Right kidney (tissue), 1 donor: Measurements from ENCODE around the gene PCK1.

Experiments
- DNase-seq: peaks from one replicate; pipeline ENCODE4 v3.0.0-alpha.2; 2016

PCK1 gene

GRCh38 chr20:57559658-57560553, 1.0 kb upstream of the PCK1 start:
- no peak for DNase-seq

DNA sequence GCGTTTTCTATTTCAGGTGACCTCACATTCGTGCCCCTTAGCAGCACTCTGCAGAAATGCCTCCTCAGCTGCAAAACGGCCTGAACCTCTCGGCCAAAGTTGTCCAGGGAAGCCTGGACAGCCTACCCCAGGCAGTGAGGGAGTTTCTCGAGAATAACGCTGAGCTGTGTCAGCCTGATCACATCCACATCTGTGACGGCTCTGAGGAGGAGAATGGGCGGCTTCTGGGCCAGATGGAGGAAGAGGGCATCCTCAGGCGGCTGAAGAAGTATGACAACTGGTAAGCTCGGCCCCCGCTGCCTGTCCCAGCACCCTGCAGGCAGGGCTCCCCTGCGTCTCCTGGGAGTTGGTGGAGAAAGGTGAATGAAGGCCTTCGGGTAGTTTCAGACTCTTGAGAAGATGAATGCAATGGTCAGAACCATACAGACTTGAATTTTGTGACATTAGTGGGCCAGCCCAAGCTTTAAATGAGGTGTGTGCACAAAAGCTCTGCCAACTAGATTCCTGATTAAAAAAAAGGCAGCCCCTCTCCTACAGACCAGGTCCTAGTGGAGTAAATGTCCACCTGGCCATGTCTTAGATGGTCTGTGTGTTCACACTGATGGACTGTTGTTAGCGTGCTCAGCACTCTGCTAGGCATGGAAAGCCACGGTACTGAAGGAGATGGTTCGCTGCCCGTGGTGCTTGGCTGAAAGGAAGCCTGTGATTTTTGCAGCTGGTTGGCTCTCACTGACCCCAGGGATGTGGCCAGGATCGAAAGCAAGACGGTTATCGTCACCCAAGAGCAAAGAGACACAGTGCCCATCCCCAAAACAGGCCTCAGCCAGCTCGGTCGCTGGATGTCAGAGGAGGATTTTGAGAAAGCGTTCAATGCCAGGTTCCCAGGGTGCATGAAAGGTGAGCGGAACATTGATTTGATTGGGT, 708 bp downstream of the PCK1 start:
- no peak for DNase-seq

- DNase-seq: no peak
Observed at GRCh38 chr20:57562541-57563465, 1.9 kb downstream of the PCK1 start.

DNA sequence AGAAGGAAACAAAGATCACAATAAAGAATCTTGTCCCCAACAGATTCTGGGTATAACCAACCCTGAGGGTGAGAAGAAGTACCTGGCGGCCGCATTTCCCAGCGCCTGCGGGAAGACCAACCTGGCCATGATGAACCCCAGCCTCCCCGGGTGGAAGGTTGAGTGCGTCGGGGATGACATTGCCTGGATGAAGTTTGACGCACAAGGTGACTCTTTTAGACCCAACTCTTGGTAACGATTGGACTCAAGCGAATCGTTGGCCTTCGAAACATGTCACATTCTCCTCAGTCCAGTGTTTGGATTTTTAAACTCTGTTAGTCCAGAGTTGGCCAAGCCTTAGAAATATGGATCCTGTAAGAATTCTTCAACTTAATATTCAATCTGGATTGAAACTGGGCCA, 2.6 kb downstream of the PCK1 start:
- no peak for DNase-seq

- no peak for DNase-seq
Observed at GRCh38 chr20:57564180-57564802, 3.4 kb downstream of the PCK1 start.

- DNase-seq: no peak
Observed at GRCh38 chr20:57564951-57565642, 4.2 kb downstream of the PCK1 start.

GRCh38 chr20:57566399-57566798, 5.5 kb downstream of the PCK1 start:
- no peak for DNase-seq

- no peak for DNase-seq
Observed at GRCh38 chr20:57566803-57567459, 6.0 kb downstream of the PCK1 start.

DNA sequence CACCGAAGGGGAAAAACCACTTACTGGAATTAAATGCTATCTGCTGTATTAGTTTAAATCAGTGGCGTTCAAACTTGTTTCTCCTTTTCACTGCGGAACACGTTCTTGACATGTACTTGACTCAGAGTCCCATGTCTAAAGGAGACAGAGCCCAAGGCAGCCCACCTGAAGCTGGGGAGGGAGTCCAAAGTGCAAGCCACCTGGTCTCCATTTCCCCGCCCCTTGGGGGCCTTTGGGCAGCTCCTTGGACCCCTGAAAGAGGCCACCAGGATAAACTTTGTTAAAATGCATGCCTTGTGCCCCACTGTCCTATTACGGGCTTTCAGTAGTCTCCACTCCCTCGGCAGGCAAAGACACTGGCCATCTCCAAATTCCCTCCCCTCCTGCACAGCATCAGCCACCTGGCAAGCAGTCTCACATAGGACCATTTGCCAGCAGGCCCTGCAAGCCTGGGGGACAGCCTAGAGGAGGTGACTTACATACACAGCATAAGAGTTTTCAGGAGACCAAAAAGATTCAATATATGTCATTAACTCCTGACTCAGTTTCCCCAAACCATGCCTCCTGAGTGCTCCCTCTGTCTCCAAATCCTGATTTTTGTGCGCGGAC, 6.7 kb downstream of the PCK1 start:
- DNase-seq: no peak

- no peak for DNase-seq
Observed at GRCh38 chr20:57568088-57568896, 7.4 kb downstream of the PCK1 start.

GRCh38 chr20:57568960-57569359, 8.1 kb downstream of the PCK1 start:
- DNase-seq: no peak

- DNase-seq: no peak
Observed at GRCh38 chr20:57570145-57570850, 9.4 kb downstream of the PCK1 start.

- DNase-seq: no peak
Observed at GRCh38 chr20:57570920-57571319, 10.0 kb downstream of the PCK1 start.

GRCh38 chr20:57571782-57572416, 11.0 kb downstream of the PCK1 start:
- DNase-seq: no peak

DNA sequence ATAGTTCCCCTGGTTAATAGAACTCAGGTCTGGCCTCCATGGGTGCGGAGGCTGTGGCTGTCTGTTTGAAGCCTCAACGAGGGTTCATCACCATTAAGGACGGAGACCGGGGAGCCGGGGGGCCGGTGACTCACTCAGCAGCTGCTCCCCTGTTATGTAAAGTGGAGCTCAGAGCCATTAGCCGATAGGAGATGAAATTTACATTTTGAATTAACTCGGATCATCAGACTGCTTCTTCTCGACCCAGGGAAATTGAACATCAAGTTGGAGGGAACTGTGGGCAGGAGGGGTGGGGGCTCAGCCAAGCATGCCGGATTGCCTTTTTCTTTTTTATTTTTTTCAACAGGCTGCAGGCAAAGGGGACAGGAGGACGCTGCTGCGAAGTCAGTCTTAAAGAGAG, 12.3 kb downstream of the PCK1 start:
- peak; percentile 52 for DNase-seq

DNA sequence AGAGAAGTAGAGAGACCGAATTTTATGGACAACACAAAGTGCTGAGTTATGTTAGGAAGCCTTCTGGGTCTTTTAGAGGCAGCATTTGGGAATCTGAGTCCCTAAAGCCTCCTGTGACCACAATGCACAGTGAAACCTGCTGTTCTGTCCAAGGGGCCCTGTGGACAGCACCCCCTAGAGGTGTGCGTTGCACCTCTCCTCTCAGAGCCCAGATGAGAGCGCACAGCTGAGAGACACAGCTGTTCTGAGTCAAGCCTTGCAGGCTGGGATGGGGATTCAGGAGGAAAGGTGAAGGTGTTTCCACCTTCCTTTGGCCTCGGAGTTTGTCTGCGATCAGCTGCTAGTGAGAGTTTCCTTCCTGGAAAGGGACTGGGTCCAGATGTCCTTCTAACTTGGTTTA, 13.0 kb downstream of the PCK1 start:
- peak; percentile 44 for DNase-seq

DNA sequence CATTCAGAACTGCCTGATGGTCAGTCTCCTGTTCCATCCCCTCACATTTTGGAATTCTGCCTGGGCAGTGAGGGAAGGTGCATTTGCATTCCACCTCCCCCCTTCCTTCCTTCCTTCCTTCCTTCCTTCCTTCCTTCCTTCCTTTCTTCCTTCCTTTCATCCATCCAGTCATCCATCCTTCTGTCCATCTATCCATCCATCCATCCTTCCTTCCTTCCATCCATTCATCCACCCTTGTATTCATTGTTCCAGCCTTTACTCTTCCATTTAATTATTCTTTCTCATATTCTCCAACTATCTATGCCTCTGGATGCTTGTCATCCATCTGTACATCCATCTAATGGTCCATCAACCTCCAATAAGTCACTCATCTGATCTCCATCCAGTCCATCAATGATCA, 14.0 kb downstream of the PCK1 start:
- DNase-seq: no peak

GRCh38 chr20:57576002-57576401, 15.1 kb downstream of the PCK1 start:
- no peak for DNase-seq
